Body of pancreas (tissue), 4 donors: ENCODE data around the gene ZCCHC18. TPM values are rescaled to one million over a fixed set of nuclear protein-coding genes. Genes with fewer than 3 reads are reported as not detected.
A peak's percentile ranks its signal among the peaks of the same experiment; 100 is the strongest.

Source experiments
- ATAC-seq: fragments of 150-250 bp; one replicate; pipeline ENCODE4 v1.9.1; 2016
- DNase-seq, 4 donors: peaks; one replicate each; pipeline ENCODE4 v3.0.0-alpha.2; 2019
- H3K27ac ChIP-seq, 4 donors: fragments of 200-600 bp; sonication (generic); 1 replicate in 3 of 4; 2 replicates in 1 of 4; pipeline versions ENCODE4 v1.5.1 to v1.6.1; 2016 to 2019; ENCODE audit warnings: mild to moderate bottlenecking in 1 of 4, mixed read lengths in 1 of 4, moderate library complexity in 1 of 4
- H3K27me3 ChIP-seq, 2 donors: fragments of 200-600 bp; sonication (generic); one replicate each; pipeline ENCODE4 v1.6.0; 2016; ENCODE audit warnings: mild to moderate bottlenecking in 1 of 2
- H3K36me3 ChIP-seq, 2 donors: fragments of 200-600 bp; sonication (generic); replicated peaks in 1 of 2; 2 replicates each; pipeline ENCODE4 v1.5.1; 2016; ENCODE audit warnings: low read depth in 2 of 2; ENCODE audit not compliant: insufficient read depth in 1 of 2
- H3K4me1 ChIP-seq: fragments of 200-600 bp; sonication (generic); one replicate; pipeline ENCODE4 v1.6.0; 2016
- H3K4me3 ChIP-seq, 2 donors: fragments of 200-600 bp; sonication (generic); 1 replicate in 1 of 2; 2 replicates in 1 of 2; pipeline ENCODE4 v1.5.1; 2016 to 2019
- H3K9me3 ChIP-seq, 3 donors: fragments of 200-600 bp; sonication (generic); 1 replicate in 2 of 3; 2 replicates in 1 of 3; pipeline ENCODE4 v1.5.1; 2016
- CTCF ChIP-seq, 7 experiments: fragments of 450-650 bp in 4 of 7; fragments of 200-600 bp in 3 of 7; sonication (generic) in 3 of 7; IDR thresholded peaks; one replicate each; pipeline ENCODE4 v1.5.1; 2016 to 2019; ENCODE audit warnings: antibody characterized with exemption in 7 of 7
- POLR2A ChIP-seq, 3 donors: fragments of 450-650 bp; IDR thresholded peaks; one replicate each; pipeline ENCODE4 v1.6.1; 2016; ENCODE audit warnings: antibody characterized with exemption in 3 of 3, mild to moderate bottlenecking in 2 of 3
- WGBS, 2 donors: methylation state at CpG; one replicate each; pipeline ENCODE4 v1.1.5; 2017; 5-methylcytosine and 5-hydroxymethylcytosine counted together
- intact Hi-C: fragments of 100-400 bp; cut with DNase I; formaldehyde crosslinking; loops from one replicate; pipeline ENCODE4 v1.15.1; 2023
- total RNA-seq, 2 donors: library from RNA; depleted of rRNA; stranded (reverse); fragments of >200 nt; gene quantifications; one replicate each; pipeline ENCODE4 v1.1.0, GENCODE V29; 2016

The ZCCHC18 gene
- total RNA-seq, 2 donors from 2014 or later: 2.6 TPM; not detected in 1

- ATAC-seq: no peak
- intact Hi-C loops: no loop called here
- TF ChIP-seq POLR2A (IDR thresholded peaks at IDR 0.05): no peak
- TF ChIP-seq CTCF (IDR thresholded peaks at IDR 0.05): no peak
- WGBS, 2 donors: 28 to 33% methylated on average over 1 of the region's 1 CpG
- peak in 1 of 4 donors; percentile 20 for DNase-seq
- Histone ChIP-seq H3K27ac (peak overlapping the region in 1 of 4 donors; percentile 50), H3K27me3 (no peaks in the 10 kb centered on the region), H3K4me1 (peaks cover 24% of the 10 kb centered on the region), H3K4me3 (no peak overlapping the region), H3K36me3 (no peaks in the 10 kb centered on the region), H3K9me3 (no peaks in the 10 kb centered on the region)
Observed at GRCh38 chrX:104151037-104151436, 38.7 kb downstream of the ZCCHC18 start.

- intact Hi-C loops: no loop called here
Observed at GRCh38 chrX:104156630-104157529, 44.6 kb downstream of the ZCCHC18 start, which contains the start of gene SLC25A53. Gene SLC25A53 (minus strand): TSS chrX:104157009. CDS start chrX:104105257, 51,752 bp downstream.

More at GRCh38 chrX:104156630-104157529, 44.6 kb downstream of the ZCCHC18 start, which contains the start of gene SLC25A53:
- DNase-seq (peak; percentile 75 to 82 (median 78)), ATAC-seq (peak; percentile 98)
- Histone ChIP-seq H3K27me3 (no peaks in the 10 kb centered on the region), H3K9me3 (no peaks in the 10 kb centered on the region), H3K27ac (peak within 1 kb of the TSS; percentile 59 to 91 (median 82)), H3K4me1 (peaks cover 10% of the 10 kb centered on the region), H3K36me3 (no peaks in the 10 kb centered on the region), H3K4me3 (peak within 1 kb of the TSS; percentile 9 to 39)
- TF ChIP-seq CTCF (IDR thresholded peaks at IDR 0.05): peak in 1 of 7 experiments; percentile 21
- TF ChIP-seq POLR2A (IDR thresholded peaks at IDR 0.05): peak; percentile 34 to 78 (median 75)
- 0% methylated on average over 30 to 44 of the region's 44 CpGs for WGBS, 2 donors

Other genes starting within 250 kb of the ZCCHC18 start
- gene TMSB15B, start 149.9 kb upstream of the ZCCHC18 start, total RNA-seq: 1 to 10 TPM in 1 of 2 donors, under 1 TPM in 1; 0.33 to 3.6 TPM
- not detected for gene H2BW1, start 98.8 kb upstream of the ZCCHC18 start, total RNA-seq
- not detected for gene H2BW2, start 72.6 kb upstream of the ZCCHC18 start, total RNA-seq
- 1 to 10 TPM in 1 of 2 donors, not detected in 1; 2.1 TPM for gene TMSB15C, start 36.3 kb upstream of the ZCCHC18 start, total RNA-seq
- gene SLC25A53, start 44.5 kb downstream of the ZCCHC18 start, total RNA-seq: 10 to 100 TPM in 1 of 2 donors, 1 to 10 TPM in 1; 3.6 to 10.9 TPM
- 10 to 100 TPM; 13.5 to 18.7 TPM for gene FAM199X, start 53.9 kb downstream of the ZCCHC18 start, total RNA-seq
- gene ESX1, start 142.4 kb downstream of the ZCCHC18 start, total RNA-seq: not detected